Ramos (cell line): Measurements from ENCODE around the gene TRMT1.
"Not testable (repeated sequence)": the region's sequence is repeated elsewhere in the genome, so short reads cannot be mapped to it uniquely, and the experiment has no call there.

ENCODE experiments used
- in situ Hi-C: fragments of 300-500 bp; cut with MboI; formaldehyde crosslinking; loops from one replicate; pipeline ENCODE4 v1.14.3; 2022; ENCODE audit warnings: low sequenced_read_pairs; ENCODE audit not compliant: unreplicated experiment

Gene TRMT1

GRCh38 chr19:13150931-13151604, 34.5 kb upstream of the TRMT1 start:
- in situ Hi-C loops, result loop anchor here (5.0 kb wide), 1 partner anchor 44 kb away; no protein-coding TSS in a partner anchor

GRCh38 chr19:13150187-13150930, 33.8 kb upstream of the TRMT1 start, which contains the start of the genes IER2 and STX10:
Gene IER2, plus strand, starts transcription at chr19:13150411. Its CDS starts 2,776 bp downstream, at chr19:13153187.
Gene STX10, minus strand, starts transcription at chr19:13150375. Its CDS starts 202 bp downstream, at chr19:13150173.
- in situ Hi-C loops, result loop anchor here (5.0 kb wide), 1 partner anchor 43 kb away; no protein-coding TSS in a partner anchor

GRCh38 chr19:13149628-13150186, 33.2 kb upstream of the TRMT1 start:
- in situ Hi-C loops, result loop anchor here (5.0 kb wide), 1 partner anchor 42 kb away; no protein-coding TSS in a partner anchor

GRCh38 chr19:13149173-13149627, 32.7 kb upstream of the TRMT1 start:
- in situ Hi-C loops, result not testable (repeated sequence)

- in situ Hi-C loops, result no loop called here
These were observed 30.4 kb upstream of the TRMT1 start for GRCh38 chr19:13146763-13147563.

- in situ Hi-C loops, result no loop called here
These were observed 23.2 kb upstream of the TRMT1 start for GRCh38 chr19:13139633-13140311.

GRCh38 chr19:13138916-13139198, 22.3 kb upstream of the TRMT1 start:
- in situ Hi-C loops, result no loop called here

GRCh38 chr19:13138171-13138915, 21.8 kb upstream of the TRMT1 start:
- in situ Hi-C loops, result no loop called here

- in situ Hi-C loops, result no loop called here
These were observed 20.8 kb upstream of the TRMT1 start for GRCh38 chr19:13137290-13137794.

GRCh38 chr19:13135068-13136062, 18.8 kb upstream of the TRMT1 start:
- in situ Hi-C loops, result no loop called here

- in situ Hi-C loops, result no loop called here
These were observed 18.1 kb upstream of the TRMT1 start for GRCh38 chr19:13134626-13135025.

- in situ Hi-C loops, result no loop called here
These were observed 16.8 kb upstream of the TRMT1 start for GRCh38 chr19:13133241-13133870.

GRCh38 chr19:13132471-13133180, 16.1 kb upstream of the TRMT1 start:
- in situ Hi-C loops, result no loop called here

GRCh38 chr19:13130886-13131490, 14.4 kb upstream of the TRMT1 start:
- in situ Hi-C loops, result no loop called here

GRCh38 chr19:13129384-13129783, 12.8 kb upstream of the TRMT1 start:
- in situ Hi-C loops, result no loop called here

- in situ Hi-C loops, result no loop called here
These were observed 12.0 kb upstream of the TRMT1 start for GRCh38 chr19:13128583-13128982.
